Suprapubic skin (tissue), 3 donors: ENCODE results near the gene IFT81.
"Not testable (repeated sequence)": the region's sequence is repeated elsewhere in the genome, so short reads cannot be mapped to it uniquely, and the experiment has no call there.

Source experiments
- EP300 ChIP-seq: sonication (generic); formaldehyde crosslinking; IDR thresholded peaks from one replicate; pipeline ENCODE4 v1.6.1; 2017; ENCODE audit warnings: antibody characterized with exemption
- TF ChIP-seq, protein P1 (sequence below), 2 donors: fragments of 200-600 bp in 1 of 2; fragments of 450-650 bp in 1 of 2; sonication (generic) in 1 of 2; IDR thresholded peaks; one replicate each; pipeline ENCODE4 v1.5.1; 2016 to 2019; ENCODE audit warnings: antibody characterized with exemption in 2 of 2, mild to moderate bottlenecking in 1 of 2, moderate library complexity in 1 of 2

- TF ChIP-seq, protein P1, sequence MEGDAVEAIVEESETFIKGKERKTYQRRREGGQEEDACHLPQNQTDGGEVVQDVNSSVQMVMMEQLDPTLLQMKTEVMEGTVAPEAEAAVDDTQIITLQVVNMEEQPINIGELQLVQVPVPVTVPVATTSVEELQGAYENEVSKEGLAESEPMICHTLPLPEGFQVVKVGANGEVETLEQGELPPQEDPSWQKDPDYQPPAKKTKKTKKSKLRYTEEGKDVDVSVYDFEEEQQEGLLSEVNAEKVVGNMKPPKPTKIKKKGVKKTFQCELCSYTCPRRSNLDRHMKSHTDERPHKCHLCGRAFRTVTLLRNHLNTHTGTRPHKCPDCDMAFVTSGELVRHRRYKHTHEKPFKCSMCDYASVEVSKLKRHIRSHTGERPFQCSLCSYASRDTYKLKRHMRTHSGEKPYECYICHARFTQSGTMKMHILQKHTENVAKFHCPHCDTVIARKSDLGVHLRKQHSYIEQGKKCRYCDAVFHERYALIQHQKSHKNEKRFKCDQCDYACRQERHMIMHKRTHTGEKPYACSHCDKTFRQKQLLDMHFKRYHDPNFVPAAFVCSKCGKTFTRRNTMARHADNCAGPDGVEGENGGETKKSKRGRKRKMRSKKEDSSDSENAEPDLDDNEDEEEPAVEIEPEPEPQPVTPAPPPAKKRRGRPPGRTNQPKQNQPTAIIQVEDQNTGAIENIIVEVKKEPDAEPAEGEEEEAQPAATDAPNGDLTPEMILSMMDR (IDR thresholded peaks at IDR 0.05), result not testable (repeated sequence)
- not testable (repeated sequence) for TF ChIP-seq EP300
These were observed 35.9 kb upstream of the IFT81 start for GRCh38 chr12:110088216-110088615.
